ENCODE measurements around the gene PTPN11.

DNA sequence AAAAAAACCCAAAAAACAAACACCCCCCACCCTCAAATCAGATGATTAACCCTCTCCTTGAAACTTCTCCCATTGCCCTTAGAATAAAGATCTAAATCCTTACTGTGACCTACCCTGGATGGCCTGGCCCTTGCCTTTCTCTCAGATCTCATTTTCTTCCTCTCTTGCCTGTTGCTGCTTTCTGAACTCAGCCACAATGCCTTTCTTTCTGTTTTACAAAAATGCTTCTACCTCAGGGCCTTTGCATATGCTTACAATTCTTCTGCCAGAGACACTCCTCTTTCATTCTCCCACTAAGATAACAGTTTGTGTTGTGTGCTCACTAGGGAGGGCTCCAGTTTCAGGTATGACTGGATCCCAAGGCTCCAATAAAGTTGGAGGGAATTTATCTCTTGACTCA, 108.3 kb downstream of the PTPN11 start:
- TF ChIP-seq, protein P1, sequence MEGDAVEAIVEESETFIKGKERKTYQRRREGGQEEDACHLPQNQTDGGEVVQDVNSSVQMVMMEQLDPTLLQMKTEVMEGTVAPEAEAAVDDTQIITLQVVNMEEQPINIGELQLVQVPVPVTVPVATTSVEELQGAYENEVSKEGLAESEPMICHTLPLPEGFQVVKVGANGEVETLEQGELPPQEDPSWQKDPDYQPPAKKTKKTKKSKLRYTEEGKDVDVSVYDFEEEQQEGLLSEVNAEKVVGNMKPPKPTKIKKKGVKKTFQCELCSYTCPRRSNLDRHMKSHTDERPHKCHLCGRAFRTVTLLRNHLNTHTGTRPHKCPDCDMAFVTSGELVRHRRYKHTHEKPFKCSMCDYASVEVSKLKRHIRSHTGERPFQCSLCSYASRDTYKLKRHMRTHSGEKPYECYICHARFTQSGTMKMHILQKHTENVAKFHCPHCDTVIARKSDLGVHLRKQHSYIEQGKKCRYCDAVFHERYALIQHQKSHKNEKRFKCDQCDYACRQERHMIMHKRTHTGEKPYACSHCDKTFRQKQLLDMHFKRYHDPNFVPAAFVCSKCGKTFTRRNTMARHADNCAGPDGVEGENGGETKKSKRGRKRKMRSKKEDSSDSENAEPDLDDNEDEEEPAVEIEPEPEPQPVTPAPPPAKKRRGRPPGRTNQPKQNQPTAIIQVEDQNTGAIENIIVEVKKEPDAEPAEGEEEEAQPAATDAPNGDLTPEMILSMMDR (IDR thresholded peaks at IDR 0.05), result no peak
- TF ChIP-seq POLR2A (IDR thresholded peaks at IDR 0.05), result no peak

Data from esophagus squamous epithelium (tissue), 4 donors.